ENCODE data around the gene RNASEH2C.
"Not testable (repeated sequence)": the region's sequence is repeated elsewhere in the genome, so short reads cannot be mapped to it uniquely, and the experiment has no call there.

RNASEH2C gene

GRCh38 chr11:65720211-65720934 lies at the start of gene RNASEH2C:
Gene RNASEH2C (minus strand): TSS chr11:65720798. CDS start chr11:65720758, 40 bp downstream.
- peak; percentile 49 to 68 (median 55) for DNase-seq (ENCODE audit: low read depth in 3 of 3)

GRCh38 chr11:65767806-65768205 lies 47.2 kb upstream of the RNASEH2C start:
- DNase-seq (ENCODE audit: low read depth in 3 of 3), result not testable (repeated sequence)

- DNase-seq (ENCODE audit: low read depth in 3 of 3), result no peak
These were observed 46.8 kb upstream of the RNASEH2C start for GRCh38 chr11:65767406-65767805.

- no peak for DNase-seq (ENCODE audit: low read depth in 3 of 3)
These were observed 45.9 kb upstream of the RNASEH2C start for GRCh38 chr11:65766535-65766934.

GRCh38 chr11:65764434-65764833 lies 43.8 kb upstream of the RNASEH2C start:
- no peak for DNase-seq (ENCODE audit: low read depth in 3 of 3)

- not testable (repeated sequence) for DNase-seq (ENCODE audit: low read depth in 3 of 3)
These were observed 42.2 kb upstream of the RNASEH2C start for GRCh38 chr11:65762816-65763215.

GRCh38 chr11:65762169-65762568 lies 41.6 kb upstream of the RNASEH2C start:
- not testable (repeated sequence) for DNase-seq (ENCODE audit: low read depth in 3 of 3)

GRCh38 chr11:65745049-65745448 lies 24.5 kb upstream of the RNASEH2C start:
- DNase-seq (ENCODE audit: low read depth in 3 of 3), result no peak

GRCh38 chr11:65744699-65745042 lies 24.1 kb upstream of the RNASEH2C start:
- no peak for DNase-seq (ENCODE audit: low read depth in 3 of 3)

GRCh38 chr11:65744026-65744698 lies 23.6 kb upstream of the RNASEH2C start:
- DNase-seq (ENCODE audit: low read depth in 3 of 3), result no peak

- no peak for DNase-seq (ENCODE audit: low read depth in 3 of 3)
These were observed 23.1 kb upstream of the RNASEH2C start for GRCh38 chr11:65743681-65744025.

GRCh38 chr11:65742353-65742752 lies 21.8 kb upstream of the RNASEH2C start:
- no peak for DNase-seq (ENCODE audit: low read depth in 3 of 3)

- DNase-seq (ENCODE audit: low read depth in 3 of 3), result no peak
These were observed 20.6 kb upstream of the RNASEH2C start for GRCh38 chr11:65741185-65741584.

- DNase-seq (ENCODE audit: low read depth in 3 of 3), result no peak
These were observed 18.4 kb upstream of the RNASEH2C start for GRCh38 chr11:65739022-65739421.

GRCh38 chr11:65736810-65737209 lies 16.2 kb upstream of the RNASEH2C start:
- DNase-seq (ENCODE audit: low read depth in 3 of 3), result no peak

GRCh38 chr11:65735111-65735510 lies 14.5 kb upstream of the RNASEH2C start:
- not testable (repeated sequence) for DNase-seq (ENCODE audit: low read depth in 3 of 3)

- DNase-seq (ENCODE audit: low read depth in 3 of 3), result no peak
These were observed 9.9 kb upstream of the RNASEH2C start for GRCh38 chr11:65730461-65730860.

- no peak for DNase-seq (ENCODE audit: low read depth in 3 of 3)
These were observed 7.3 kb upstream of the RNASEH2C start for GRCh38 chr11:65727865-65728264.

- DNase-seq (ENCODE audit: low read depth in 3 of 3), result no peak
These were observed 6.1 kb upstream of the RNASEH2C start for GRCh38 chr11:65726660-65727059.

GRCh38 chr11:65722261-65722660 lies 1.7 kb upstream of the RNASEH2C start:
- no peak for DNase-seq (ENCODE audit: low read depth in 3 of 3)

GRCh38 chr11:65719871-65720210 lies 757 bp downstream of the RNASEH2C start:
- no peak for DNase-seq (ENCODE audit: low read depth in 3 of 3)

GRCh38 chr11:65718964-65719492 lies 1.6 kb downstream of the RNASEH2C start:
- no peak for DNase-seq (ENCODE audit: low read depth in 3 of 3)

GRCh38 chr11:65718531-65718930 lies 2.1 kb downstream of the RNASEH2C start:
- no peak for DNase-seq (ENCODE audit: low read depth in 3 of 3)

All from stimulated activated CD4-positive, alpha-beta T cell treated with anti-CD3 and anti-CD28 coated beads, TNF-alpha, amount 100 ng/mL, for 4 hours (primary cell).